ENCODE measurements around the gene GET4.

DNA sequence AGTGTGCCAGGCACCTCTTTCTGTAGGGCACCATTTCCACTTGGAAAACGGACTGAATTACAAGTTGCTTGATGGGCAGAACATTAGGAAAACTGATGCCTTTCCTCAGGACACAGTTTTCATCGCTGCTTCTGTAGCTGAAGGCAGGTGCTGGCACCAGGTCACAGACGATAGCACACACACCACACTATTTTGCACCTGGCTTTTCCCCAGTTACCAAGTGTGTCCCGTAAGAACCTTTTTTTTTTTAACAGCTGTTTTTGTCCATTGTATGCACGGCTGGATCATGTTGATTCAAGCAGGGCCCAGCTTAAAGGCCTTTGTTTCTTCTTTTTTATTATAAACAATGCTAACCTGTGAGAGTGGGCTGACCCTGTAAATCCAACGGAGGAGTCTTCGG, 1.3 kb upstream of the GET4 start:
- TF ChIP-seq SP1 (IDR thresholded peaks at IDR 0.05) (no peak), FOXK2 (IDR thresholded peaks at IDR 0.05) (no peak), ZNF384 (IDR thresholded peaks at IDR 0.05) (no peak), FOXM1 (IDR thresholded peaks at IDR 0.05; ENCODE audit: borderline replicate concordance) (no peak), L3MBTL2 (conservative IDR thresholded peaks at IDR 0.05) (no peak), LEF1 (IDR thresholded peaks at IDR 0.05; ENCODE audit: borderline replicate concordance) (no peak), BHLHE40 (IDR thresholded peaks at IDR 0.05; ENCODE audit: borderline replicate concordance) (no peak), ELF4 (IDR thresholded peaks at IDR 0.05) (no peak), SUZ12 (IDR thresholded peaks at IDR 0.05) (no peak), TARDBP (IDR thresholded peaks at IDR 0.05) (no peak), CTBP1 (IDR thresholded peaks at IDR 0.05; ENCODE audit: borderline replicate concordance) (no peak), HDGF (IDR thresholded peaks at IDR 0.05; ENCODE audit: borderline replicate concordance) (no peak)
- TF ChIP-seq, protein P1, sequence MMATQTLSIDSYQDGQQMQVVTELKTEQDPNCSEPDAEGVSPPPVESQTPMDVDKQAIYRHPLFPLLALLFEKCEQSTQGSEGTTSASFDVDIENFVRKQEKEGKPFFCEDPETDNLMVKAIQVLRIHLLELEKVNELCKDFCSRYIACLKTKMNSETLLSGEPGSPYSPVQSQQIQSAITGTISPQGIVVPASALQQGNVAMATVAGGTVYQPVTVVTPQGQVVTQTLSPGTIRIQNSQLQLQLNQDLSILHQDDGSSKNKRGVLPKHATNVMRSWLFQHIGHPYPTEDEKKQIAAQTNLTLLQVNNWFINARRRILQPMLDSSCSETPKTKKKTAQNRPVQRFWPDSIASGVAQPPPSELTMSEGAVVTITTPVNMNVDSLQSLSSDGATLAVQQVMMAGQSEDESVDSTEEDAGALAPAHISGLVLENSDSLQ (IDR thresholded peaks at IDR 0.05): no peak

Measured in HEK293T (cell line).